ENCODE results near the gene TSPAN33. TPM values are rescaled to one million over a fixed set of nuclear protein-coding genes. Genes with fewer than 3 reads are reported as not detected.

Gene TSPAN33
- total RNA-seq, 3 donors from 2014 or later, result 3.9 to 11.4 (median 5.4) TPM

DNA sequence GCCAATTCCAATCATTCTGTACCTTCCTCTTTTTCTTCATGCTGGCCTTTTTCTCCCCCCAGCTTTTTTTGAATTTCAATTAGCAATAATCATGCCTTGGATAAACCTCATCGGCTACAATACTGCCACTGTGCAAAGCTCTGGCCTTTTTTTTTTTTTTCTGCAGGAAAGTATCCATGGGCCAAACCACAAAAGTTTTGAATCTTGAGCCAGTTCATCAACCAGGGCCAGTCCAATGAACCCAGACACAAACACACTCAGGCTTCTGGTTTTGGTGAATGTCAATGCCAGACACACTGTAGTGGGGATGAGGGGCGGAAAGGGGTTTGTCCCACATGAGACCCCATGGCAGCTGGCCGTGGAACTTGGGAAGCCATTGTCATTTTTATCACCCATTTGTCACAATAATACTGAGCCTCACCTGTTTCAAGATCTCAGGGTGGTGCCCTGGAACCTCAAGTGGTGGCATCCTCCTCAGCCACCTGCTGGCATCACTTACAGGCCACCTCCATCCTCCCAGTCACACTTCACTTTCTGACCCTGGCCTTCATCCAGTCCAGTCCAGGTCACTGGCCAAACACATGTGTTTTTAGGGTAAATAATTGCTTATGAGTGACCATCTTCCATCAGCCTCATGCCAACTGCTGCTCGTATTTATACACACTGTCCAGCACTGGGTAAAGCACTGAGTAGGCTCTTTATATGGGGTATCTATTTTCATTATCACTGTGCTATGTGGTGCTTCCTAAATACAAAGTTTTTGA, 40.8 kb upstream of the TSPAN33 start:
- Histone ChIP-seq H3K27me3 (no peaks in the 10 kb centered on the region), H3K36me3 (no peaks in the 10 kb centered on the region), H3K27ac (peak overlapping the region; percentile 40), H3K9me3 (no peaks in the 10 kb centered on the region), H3K4me1 (peaks cover 0 to 11% of the 10 kb centered on the region in 2 donors), H3K4me3 (no peak overlapping the region)
- intact Hi-C loops (cut with DNase I; ENCODE audit: low total_unique reads), result no loop called here
- no peak for DNase-seq (ENCODE audit: low spot score in 2 of 2)
- TF ChIP-seq, protein P1, sequence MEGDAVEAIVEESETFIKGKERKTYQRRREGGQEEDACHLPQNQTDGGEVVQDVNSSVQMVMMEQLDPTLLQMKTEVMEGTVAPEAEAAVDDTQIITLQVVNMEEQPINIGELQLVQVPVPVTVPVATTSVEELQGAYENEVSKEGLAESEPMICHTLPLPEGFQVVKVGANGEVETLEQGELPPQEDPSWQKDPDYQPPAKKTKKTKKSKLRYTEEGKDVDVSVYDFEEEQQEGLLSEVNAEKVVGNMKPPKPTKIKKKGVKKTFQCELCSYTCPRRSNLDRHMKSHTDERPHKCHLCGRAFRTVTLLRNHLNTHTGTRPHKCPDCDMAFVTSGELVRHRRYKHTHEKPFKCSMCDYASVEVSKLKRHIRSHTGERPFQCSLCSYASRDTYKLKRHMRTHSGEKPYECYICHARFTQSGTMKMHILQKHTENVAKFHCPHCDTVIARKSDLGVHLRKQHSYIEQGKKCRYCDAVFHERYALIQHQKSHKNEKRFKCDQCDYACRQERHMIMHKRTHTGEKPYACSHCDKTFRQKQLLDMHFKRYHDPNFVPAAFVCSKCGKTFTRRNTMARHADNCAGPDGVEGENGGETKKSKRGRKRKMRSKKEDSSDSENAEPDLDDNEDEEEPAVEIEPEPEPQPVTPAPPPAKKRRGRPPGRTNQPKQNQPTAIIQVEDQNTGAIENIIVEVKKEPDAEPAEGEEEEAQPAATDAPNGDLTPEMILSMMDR (IDR thresholded peaks at IDR 0.05), result no peak
- TF ChIP-seq POLR2A (IDR thresholded peaks at IDR 0.05) (no peak), POLR2AphosphoS5 (IDR thresholded peaks at IDR 0.05) (no peak)

DNA sequence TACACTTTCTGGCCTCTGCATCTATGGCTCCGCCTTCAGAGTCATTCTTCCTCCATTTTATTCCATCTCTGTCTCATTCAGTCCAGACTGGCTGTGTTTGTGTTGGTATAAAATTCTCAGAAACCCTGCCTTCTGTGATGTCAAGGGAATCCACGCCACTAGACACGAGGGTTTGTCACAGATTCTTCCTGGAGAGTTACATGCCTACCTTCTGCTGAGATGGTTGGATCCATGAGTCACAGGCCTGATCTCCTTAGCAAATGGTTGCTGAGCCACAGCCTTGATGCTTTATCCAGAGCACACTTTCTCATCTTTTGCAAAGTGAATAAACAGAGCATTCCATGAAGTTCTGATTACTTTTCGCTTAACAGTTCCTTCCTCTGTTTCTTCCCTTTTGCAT, 35.9 kb upstream of the TSPAN33 start:
- Histone ChIP-seq H3K4me1 (peaks cover 0 to 3% of the 10 kb centered on the region in 2 donors), H3K36me3 (no peaks in the 10 kb centered on the region), H3K4me3 (no peak overlapping the region), H3K27me3 (no peaks in the 10 kb centered on the region), H3K9me3 (no peaks in the 10 kb centered on the region), H3K27ac (no peak overlapping the region)
- intact Hi-C loops (cut with DNase I; ENCODE audit: low total_unique reads), result no loop called here
- no peak for TF ChIP-seq POLR2A (IDR thresholded peaks at IDR 0.05)
- no peak for TF ChIP-seq POLR2AphosphoS5 (IDR thresholded peaks at IDR 0.05)
- TF ChIP-seq, protein P1 (IDR thresholded peaks at IDR 0.05), result no peak
- DNase-seq (ENCODE audit: low spot score in 2 of 2), result no peak

DNA sequence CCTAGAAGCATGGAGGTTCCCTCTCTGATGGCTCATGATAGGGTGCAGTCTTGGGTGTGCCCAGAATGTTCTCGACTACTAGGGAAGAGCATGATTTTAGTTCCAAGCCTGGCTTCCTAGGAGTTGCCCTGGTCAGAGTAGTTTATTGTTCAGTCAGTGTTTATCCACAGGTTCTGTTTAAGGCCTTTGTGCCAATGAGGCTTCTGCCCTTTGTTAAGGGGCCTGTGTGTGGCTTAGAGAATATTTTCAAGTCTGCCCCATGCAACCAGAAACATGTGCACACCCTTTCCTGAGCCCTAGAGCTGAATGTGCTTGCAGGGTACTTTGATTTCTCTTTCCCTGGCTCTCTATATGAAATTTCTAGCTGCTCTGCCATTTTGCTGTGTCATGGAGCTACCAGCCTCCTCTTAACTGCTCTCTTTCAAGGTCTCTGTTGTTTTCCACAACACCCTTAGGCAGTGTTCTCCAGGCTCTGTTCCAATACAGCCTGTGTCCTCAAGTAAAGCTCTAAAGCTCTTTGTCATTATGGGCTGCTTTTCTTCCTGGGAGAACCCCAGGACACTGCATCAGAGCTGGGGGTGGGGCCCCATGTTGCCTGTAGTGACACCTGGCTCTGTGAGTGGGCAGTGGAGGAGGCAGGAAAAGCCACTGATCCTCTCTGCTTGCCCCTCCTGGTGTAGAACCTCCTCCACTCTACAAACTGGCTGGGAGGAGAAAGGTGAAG, 34.1 kb upstream of the TSPAN33 start:
- no peaks in the 10 kb centered on the region for H3K4me1 ChIP-seq
- no peaks in the 10 kb centered on the region for H3K27me3 ChIP-seq
- H3K4me3 ChIP-seq, result no peak overlapping the region
- no peaks in the 10 kb centered on the region for H3K36me3 ChIP-seq
- DNase-seq (ENCODE audit: low spot score in 2 of 2), result peak; percentile 56 to 61
- intact Hi-C loops (cut with DNase I; ENCODE audit: low total_unique reads), result no loop called here
- TF ChIP-seq POLR2AphosphoS5 (IDR thresholded peaks at IDR 0.05) (no peak), POLR2A (IDR thresholded peaks at IDR 0.05) (no peak)
- TF ChIP-seq, protein P1 (IDR thresholded peaks at IDR 0.05), result no peak
- H3K27ac ChIP-seq, result peak overlapping the region; percentile 61 to 62
- H3K9me3 ChIP-seq, result no peaks in the 10 kb centered on the region

DNA sequence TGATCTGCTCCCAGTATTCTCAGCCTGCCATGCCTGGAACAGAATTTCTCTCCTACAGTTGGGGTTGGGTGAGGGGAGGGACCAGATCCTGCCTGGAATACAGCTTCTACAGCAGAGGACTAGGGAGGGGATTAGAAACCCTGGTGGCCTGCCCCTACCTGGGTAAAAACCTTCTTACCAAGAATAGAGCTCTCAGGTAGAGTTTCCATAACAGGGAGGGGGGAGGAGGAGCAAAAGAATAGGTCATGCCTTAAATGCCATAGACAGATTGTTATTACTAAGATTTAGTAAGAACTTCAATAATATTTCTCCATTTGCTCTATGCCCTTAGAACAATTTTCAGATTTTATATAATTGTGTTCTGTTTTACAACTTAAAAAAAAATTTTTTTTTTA, 33.5 kb upstream of the TSPAN33 start:
- Histone ChIP-seq H3K27me3 (no peaks in the 10 kb centered on the region), H3K36me3 (no peaks in the 10 kb centered on the region), H3K4me3 (no peak overlapping the region), H3K27ac (peak overlapping the region; percentile 61 to 62), H3K4me1 (no peaks in the 10 kb centered on the region), H3K9me3 (no peaks in the 10 kb centered on the region)
- no peak for DNase-seq (ENCODE audit: low spot score in 2 of 2)
- TF ChIP-seq, protein P1 (IDR thresholded peaks at IDR 0.05), result no peak
- TF ChIP-seq POLR2AphosphoS5 (IDR thresholded peaks at IDR 0.05) (no peak), POLR2A (IDR thresholded peaks at IDR 0.05) (no peak)
- intact Hi-C loops (cut with DNase I; ENCODE audit: low total_unique reads), result no loop called here

DNA sequence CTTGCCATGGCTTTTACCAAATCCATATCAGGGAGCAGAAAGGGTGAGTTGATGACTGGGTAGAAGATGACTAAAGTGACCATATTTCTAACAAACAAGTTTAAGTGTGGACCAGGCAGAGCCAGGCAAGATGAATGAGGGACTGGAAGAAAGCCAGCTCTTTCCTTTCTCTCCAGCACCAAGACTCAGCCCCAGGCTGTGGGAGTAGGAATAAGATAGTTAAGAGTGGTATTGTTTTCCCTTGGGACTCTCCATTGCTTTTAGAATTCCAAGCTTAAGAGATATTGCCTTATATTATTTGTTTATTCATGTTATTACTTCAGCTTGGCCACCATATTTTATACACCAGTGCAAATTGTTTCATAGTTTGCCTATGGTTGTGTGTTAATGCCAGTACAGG, 28.8 kb upstream of the TSPAN33 start:
- Histone ChIP-seq H3K4me3 (no peak overlapping the region), H3K27me3 (no peaks in the 10 kb centered on the region), H3K9me3 (no peaks in the 10 kb centered on the region), H3K4me1 (no peaks in the 10 kb centered on the region), H3K27ac (no peak overlapping the region), H3K36me3 (no peaks in the 10 kb centered on the region)
- no peak for DNase-seq (ENCODE audit: low spot score in 2 of 2)
- intact Hi-C loops (cut with DNase I; ENCODE audit: low total_unique reads), result no loop called here
- no peak for TF ChIP-seq POLR2A (IDR thresholded peaks at IDR 0.05)
- TF ChIP-seq POLR2AphosphoS5 (IDR thresholded peaks at IDR 0.05), result no peak
- TF ChIP-seq, protein P1 (IDR thresholded peaks at IDR 0.05), result no peak
